ENCODE results near the gene KNDC1.
A peak's percentile ranks its signal among the peaks of the same experiment; 100 is the strongest.
"Not testable (repeated sequence)": the region's sequence is repeated elsewhere in the genome, so short reads cannot be mapped to it uniquely, and the experiment has no call there.

The KNDC1 gene

DNA sequence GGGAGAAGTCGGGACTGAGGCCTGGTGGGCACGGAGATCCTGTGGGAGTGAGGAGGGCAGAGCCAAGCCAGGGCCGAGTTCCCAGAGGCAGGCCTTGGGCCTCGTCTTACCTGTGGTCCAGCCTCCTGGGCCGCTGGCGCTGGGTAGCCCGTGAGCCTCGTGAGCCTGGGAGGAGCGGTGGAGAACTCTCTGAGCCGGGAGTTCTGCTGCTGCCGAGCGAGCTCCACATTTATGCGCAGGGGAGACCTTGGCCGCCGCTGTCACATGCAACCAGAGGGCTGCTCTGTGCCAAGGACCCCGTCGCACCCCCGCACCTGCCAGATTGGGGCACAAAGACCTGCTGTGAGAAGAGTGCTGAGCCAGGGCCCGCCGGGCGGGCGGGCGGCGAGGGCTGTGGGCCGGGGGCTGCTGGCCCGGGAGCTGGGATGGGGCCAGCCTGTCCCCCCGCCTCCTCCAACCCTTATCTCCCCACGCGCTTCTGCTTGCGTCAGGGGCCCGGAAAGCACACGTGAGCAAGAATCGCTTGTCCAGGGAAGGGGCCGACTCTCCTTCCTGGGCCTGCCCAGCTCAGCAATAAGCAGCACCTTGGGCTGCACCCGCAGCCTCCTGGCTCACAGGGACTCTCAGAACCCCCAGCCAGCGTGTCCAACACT lies 87.8 kb downstream of the KNDC1 start:
- no peak for DNase-seq

DNA sequence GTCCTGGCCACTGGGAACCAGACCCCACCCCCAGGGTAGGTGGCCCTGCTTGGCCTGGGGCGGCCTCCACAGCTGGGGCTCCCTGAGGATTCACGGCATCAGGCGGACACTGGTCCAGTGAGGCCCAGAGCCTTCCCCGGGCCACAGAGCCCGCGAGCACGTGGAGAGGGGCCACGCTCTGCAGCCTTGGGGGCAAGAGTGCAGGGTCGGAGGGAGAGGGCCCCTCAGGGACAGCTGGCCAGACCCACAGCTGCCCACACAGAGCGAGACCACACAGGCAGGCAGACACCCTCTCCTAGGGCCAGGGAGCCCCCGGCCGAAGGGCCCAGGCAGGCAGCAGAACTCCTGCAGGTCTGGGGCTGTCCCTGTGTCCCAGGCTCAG lies 88.3 kb downstream of the KNDC1 start:
- DNase-seq: no peak

DNA sequence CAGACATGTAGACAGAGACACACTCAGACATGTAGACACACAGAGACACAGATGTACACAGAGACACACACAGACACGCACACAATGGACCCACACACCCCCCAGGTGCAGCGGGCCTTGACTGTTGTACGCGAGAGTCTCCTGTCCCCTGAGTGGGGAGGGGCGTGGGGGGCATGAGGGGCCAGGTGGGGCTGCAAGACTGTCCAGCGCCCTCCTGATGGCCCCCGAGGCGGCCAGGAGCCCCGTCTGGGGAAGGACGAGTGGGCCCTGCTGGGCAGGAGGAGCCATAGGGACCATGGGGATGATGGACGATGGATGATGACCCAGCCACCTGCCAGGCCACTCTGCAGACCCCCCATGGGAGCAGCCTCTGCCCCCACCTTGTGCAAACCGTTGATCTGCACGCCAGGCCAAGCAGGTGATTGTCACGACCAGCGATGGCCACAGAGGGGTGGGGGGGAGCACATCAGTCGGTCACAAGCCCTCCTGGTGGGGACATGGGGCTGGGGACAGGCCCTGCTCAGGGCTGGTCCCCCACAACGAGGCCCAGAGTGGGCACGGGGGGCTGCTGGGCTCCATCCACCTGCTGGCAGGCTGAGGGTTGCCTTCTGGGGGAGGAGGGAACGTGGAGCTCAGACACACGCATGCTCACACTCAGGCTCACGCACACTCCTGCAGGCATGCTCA lies 89.2 kb downstream of the KNDC1 start:
- no peak for DNase-seq

DNA sequence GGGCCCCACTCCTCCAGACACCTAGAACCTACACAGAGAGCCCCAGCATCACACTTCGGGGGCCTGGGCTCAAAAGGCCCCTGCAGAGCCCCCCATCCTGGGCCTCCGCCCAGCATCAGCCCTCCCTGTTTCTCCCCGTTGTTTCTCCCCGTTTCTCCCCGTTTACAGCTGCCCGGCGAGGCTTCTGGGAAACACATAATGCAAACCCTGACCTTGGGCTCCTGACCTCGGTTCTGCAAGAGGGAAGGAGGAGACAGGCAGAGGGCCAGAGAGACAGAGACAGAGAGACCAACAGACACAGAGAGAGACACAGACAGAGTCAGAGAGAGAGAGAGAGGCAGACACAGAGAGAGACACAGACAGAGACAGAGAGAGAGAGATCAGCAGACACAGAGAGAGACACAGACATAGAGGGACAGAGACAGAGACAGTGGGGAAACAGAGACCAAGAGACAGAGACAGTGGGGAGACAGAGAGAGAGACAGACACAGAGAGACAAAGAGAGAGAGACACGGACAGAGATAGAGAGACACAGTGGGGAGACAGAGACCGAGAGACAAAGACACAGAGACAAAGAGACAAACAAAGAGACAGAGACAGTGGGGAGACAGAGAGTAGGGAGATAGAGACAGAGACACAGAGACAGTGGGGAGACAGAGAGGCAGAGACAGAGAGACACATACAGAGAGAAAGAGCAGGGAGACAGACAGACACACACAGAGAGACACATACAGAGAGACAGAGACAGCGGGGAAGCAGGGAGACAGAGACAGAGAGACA lies 90.1 kb downstream of the KNDC1 start:
- DNase-seq: no peak

DNA sequence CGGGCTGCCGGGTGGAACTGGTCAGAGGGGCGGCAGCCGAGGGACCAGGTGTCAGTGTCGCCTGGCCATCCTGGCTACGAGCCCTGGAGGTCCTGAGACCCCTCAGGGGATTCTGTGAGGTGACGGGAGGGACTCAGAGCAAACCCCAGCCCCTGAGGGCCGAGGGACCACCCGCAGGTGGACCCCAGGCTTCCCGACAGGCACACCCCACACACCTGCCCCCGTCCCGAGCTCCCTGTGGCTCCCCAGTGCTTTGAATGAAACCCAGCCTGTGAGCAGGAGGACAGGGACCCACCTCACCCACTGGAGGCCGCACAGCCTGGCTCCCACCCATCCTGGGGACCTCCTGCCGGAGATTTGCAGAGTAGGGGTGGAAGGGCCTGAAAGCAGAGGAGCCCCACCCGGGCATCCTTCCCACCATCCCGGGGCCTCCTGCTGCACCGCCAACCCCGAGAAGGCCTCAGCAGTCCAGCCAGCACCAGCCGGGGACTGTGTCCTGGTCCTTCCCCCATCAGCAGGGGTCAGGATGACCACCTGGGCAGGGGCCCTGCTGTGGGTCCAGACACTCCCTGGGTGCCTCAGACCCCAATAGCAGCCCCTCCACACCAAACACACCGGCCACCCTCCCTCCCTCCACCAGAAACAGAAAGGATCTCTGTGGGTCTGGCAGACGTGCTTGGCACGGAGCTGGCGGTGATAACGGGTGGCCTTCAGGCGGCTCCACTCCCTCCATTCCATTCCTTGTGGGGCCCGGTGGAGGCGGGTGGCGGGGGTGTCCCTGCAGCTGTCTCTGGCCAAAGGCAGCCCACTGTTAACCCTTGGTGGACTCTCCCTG lies 91.6 kb downstream of the KNDC1 start:
- DNase-seq: no peak

DNA sequence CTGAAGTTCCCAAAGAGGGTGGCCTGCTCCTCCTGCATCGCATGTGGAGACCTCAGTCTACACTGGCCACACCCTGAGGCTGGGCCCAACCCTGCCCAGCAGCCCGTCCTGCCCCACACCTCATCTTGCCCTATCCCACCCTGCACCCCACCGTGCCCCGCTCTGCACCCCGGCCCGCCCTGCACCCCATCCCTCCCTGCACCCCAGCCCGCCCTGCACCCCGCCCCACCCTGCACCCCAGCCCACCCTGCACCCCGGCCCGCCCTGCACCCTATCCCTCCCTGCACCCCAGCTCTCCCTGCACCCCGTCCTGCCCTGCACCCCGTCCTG lies 92.2 kb downstream of the KNDC1 start:
- DNase-seq: no peak

DNA sequence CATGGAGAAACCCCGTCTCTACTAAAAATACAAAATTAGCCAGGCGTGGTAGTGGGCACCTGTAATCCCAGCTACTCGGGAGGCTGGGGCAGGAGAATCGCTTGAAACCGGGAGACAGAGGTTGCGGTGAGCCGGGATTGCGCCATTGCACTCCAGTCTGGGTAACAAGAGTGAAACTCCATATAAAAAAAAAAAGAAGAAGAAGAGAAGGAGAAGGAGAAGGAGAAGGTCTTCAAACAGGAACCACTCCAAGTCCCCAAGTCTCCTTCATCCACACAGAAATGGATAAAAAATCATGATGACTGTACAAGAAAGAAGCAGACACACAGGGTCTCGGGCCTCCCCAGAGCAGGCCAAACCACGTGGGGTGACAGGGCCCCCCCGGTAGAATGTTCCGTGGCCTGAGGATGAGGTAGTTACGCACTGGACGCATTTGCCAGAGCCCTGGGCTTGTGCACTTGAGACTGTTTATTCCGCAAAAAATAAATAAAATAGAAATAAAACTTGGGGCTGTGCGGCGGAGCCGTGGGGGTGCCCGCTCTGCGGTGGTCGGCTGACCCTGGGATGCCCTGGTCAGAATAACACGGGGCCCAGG lies 93.4 kb downstream of the KNDC1 start:
- DNase-seq: no peak

DNA sequence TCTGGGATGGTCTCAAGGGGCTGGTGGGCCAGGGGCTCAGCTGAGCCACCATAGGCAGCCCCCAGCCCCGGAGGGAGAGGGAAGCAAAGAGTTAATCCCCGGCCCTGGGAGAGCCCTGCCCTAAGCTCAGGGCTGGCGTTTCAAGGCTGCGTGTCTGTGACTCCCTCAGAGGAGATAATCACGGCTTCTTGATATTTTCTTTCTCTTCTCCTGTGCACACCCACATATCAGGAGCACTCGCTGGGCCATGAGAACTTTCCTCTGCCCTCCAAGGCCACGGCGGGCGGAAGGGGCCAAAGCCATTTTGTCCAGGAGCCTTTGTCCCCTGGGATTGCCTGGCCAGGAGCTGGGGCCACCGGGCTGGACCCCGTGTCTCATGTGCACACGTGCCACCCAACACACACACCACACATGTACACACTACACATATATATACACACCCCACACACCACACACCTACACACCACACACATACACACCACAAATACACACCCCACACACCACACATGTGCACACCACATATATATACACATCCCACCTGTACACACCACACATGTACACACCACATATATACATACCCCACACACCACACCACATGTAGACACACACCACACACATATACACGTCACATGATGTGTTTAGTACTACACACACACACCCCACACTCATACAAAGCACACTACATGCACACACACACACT lies 94.6 kb downstream of the KNDC1 start:
- no peak for DNase-seq

DNA sequence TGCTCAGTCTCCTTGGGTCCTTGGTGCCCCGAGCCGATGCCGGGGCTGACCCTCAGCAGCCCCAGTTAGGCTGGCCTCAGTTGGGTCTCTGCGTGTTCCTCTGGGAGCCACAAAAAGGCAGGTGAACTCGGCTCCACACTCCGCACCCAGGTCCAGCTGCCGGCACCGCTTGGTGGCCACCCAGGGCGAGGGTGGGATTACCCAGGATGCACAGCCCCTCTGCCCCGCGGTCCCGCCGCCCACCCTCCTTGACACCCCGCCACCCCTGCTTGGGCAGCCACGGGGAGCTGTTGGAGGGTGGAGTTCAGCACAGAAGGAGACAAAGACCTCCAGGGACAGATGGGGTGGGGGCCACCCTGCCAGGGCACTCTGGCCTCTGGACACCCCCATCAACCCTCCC lies 95.3 kb downstream of the KNDC1 start:
- DNase-seq: no peak

DNA sequence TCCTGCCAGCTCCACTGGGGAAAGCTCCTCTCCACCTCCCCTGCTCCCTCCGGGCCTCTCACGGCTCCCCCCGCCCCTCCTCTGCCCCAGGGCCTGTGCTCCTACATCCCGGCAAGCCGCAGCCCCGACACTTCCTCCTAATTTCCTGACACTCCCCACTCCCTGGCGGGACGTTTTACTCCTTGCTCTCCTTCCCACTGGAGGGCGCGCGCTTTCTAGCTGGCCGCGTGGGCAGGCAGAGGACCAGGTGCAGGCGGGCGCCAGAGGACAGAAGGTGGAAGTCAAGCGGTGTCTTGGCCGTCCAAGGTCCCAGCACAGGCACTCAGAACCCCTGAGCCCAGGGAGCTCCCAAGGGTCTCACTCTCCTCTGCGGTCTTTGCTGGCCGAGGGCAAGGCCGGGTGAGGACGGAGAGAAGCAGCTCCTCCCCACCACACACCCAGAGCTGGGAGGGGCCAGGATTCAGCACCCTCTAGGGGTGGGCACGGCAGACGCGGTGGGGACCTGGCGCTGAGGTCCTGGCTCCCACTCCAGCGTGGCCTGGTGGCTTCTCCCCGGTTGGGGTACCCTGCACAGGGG lies 97.6 kb downstream of the KNDC1 start:
- DNase-seq: no peak

DNA sequence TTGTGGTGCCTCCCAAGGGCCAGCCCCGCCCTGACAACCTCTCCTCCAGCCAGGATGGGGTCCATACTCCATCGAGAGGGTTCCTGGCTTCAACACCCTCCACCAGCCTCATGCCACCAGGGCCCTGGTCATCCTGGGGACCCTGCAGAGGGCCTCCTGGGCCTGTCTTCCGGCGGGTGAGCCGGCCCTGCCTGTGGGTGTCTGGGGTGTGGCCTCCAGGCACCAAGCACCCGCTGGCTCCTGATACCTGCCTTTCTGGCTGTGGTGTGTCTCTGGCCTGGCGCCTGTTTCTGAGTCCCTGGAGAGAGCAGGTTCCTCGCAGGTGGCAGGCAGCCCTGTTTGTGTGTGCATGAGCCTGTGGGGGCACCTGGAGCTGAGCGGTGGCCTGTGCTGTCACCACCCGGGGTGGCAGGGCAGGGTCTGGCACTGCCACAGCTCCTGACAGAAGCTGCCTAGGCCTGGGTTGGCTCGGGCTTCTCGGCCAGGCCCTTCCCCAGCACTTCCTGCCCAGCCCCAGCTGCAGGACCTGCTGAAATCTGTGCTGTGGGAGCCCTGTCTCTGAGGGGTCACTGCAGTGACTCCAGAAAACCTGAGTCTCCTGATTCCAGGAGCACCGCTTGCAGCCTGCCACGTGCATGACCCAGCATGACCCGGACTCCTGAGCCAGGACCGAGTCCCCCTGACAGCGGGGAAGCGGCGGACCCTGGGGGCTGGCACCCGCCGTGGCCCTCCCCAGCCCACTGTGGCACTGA lies 98.2 kb downstream of the KNDC1 start:
- no peak for DNase-seq

DNA sequence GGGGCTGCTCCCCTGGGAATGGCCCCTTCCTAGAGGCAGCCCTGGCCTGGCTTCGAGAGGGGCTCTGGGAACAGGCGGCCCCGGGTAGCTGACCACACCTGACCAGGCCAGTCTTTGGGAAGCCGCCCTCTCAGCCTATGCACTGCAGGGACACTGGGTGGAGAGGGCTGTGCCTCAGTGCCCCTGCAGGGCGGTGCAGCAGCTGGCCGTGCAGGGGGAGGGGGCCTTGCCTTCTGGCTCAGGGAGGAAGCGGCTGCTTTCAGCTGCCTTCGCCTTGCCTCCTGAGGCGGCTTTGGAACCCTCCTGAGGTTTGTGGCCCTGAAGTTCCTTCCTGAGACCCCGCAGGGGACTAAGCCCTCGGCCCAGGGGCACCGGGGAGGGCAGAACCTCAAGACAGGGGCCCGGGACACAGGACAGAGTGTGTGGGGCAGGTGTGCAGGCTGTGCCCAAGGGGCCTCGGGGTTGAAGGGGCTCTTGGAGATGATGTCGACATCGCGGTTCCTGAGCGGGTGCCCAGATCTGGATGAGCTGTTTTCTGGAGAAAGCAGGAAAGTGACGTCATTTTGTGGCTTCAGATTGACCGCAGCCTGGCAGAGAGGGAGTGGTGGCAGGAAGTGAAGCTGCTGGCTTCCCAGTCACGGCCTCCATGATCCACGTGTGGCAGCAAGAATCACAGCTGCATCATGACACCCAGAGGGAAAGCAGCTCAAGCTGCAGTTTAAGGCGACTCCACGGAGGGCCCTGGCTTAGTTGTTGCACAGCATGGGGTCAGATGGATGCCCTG lies 99.0 kb downstream of the KNDC1 start:
- no peak for DNase-seq

DNA sequence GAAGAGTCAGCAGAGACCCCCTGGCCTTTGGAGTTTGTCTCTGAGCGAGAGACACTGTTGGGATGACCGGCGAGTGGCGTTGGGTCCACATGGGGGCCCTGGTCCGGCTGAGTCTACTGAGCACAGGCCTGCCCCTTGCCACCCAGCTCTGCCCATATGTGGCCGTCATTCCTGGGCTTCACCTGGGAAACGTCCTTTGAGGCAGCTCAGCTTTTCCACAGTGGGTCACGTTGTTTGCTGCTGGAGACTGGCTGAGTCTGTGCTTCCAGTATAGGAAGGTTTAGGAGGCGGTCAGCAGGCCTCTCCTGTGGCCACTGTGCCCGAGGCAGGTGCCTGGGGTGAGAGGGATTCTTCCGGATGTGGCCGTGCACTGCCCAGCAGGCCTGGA lies 99.6 kb downstream of the KNDC1 start:
- DNase-seq: no peak

DNA sequence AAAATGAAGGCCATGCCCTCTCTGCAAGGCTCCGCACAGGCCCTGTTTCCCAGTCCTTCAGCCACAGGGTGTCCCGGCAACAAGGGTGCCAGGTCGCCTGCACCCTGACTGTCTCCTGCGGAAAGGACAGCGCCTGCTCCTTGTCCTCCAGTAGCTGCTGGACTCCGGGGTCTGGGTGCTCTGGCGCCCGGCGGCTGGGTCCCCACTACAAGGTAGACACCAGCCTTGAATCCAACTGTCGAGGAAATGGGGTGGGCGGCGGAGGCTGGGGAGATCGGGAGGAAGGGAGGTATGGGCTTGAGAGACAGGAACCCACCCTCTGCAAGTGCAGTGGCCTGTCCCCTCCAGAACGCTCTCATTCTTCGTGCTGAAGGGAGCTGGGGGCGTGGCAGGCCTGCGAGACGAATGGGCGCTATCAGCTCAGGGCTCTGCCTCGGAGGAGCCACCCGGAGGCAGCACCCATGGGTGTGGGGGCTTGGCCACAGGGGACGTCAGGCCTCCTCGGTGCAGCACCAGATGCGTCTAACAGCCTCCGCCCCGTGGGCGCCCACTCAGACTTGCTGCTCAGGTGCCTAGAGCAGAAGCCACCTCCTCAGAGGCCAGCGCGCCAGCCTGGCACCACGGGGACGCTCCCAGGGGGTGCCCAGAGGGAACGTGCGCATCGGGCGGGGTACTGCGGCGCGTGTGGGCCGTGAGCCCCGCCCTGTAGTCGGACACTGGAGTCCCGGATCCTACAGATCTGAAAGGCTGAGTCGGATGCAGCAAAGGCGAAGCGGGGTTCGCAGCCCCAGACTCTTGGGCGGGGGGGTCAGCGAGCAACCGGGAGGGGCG lies 101.1 kb downstream of the KNDC1 start:
- DNase-seq: no peak

DNA sequence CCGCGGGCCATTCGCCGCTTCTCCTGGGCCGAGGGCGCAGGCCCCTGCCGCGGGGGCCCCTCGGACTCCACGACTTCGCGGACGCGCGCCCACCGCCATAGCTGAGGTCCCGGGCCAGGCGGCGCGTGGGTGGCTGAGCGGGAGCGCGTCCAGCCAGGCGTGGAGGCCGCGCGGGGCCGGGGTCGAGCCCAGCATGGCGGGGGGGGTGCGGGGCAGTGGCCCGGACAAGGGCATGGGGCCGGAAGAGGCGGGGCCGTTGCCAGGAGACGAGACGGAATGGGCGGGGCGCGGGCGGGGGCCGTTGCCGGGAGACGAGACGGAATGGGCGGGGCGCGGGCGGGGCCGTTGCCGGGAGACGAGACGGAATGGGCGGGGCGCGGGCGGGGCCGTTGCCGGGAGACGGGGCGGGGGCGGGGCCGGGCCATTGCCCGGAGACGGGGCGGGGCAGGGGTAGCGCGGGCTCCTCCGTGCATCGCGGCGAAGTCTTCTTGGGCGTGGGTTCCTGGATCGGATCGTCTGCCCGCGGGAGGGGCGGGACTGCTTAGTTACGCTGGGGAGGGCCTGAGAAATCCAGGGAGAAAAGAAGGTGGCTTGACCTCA lies 101.8 kb downstream of the KNDC1 start:
- no peak for DNase-seq

DNA sequence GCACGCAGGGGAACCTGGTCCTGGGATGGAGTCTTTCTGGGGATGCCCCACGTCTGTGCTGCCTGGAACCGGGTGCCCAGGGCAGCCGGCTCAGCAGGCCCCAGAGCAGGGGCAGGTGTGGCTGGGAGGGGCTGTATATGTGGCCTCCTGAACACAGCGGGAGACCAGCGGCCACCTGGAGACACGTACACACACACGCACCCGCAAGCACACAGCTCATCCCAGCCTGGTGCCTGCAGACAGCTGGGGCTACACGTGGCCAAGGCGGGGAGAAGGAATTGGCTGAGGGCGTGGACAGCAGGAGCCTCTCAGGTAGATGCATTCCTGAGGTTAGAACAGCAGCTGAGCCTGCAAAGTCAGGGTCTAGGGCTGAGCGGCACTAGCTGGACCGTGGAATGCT lies 102.7 kb downstream of the KNDC1 start:
- DNase-seq: peak; percentile 31

DNA sequence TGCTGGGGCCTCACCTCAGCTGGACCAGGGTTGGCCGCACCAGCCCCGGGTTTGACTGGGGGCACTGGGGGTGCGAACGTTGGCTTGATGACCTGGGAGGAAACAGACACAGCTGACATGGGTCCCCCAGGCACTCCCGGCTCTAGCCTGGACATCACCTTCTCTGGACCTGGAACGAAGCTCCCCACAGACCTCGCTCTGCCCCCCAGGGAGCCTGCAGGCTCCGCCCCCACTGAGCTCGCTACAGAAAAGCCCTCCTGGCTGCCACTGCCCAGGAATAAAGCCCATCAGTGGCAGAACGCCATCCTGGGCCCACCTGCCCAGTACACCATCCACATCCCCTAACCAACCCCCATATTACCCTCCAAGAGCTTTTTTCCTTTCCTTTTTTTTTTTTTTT lies 103.7 kb downstream of the KNDC1 start:
- no peak for DNase-seq

DNA sequence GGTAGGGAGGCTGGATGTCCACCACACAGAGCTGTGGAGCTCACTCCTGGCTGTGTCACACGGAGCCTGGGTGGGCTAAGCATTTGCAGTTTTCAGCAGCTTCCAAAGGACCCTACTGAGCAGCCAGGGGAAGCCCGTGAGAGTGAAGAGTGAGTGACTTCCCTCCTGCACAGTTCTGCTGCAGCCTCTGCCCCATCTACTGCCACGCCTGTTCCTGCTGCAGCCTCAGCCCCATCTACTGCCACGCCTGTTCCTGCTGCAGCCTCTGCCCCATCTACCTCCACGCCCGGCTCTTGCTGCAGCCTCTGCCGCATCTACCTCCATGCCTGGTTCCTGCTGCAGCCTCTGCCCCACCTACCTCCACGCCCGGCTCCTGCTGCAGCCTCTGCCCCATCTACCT lies 104.4 kb downstream of the KNDC1 start:
- no peak for DNase-seq

DNA sequence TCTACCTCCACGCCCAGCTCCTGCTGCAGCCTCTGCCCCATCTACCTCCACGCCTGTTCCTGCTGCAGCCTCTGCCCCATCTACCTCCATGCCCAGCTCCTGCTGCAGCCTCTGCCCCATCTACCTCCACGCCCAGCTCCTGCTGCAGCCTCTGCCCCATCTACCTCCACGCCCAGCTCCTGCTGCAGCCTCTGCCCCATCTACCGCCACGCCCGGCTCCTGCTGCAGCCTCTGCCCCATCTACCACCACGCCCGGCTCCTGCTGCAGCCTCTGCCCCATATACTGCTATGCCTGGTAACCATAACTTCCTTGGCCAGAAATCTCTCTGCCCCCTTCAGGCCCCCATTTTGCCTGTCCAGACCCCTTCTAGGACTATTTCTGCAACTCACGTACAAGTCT lies 105.0 kb downstream of the KNDC1 start:
- not testable (repeated sequence) for DNase-seq

Data from NCI-H1417 treated with DMSO at 0.1 percent for 48 hours (cell line).